CD14-positive monocyte (primary cell): ENCODE data around the gene SSBP3. TPM values are rescaled to one million over a fixed set of nuclear protein-coding genes. Genes with fewer than 3 reads are reported as not detected.

Source experiments
- DNase-seq, 3 donors: peaks; one replicate each; pipeline ENCODE4 v3.0.0-alpha.2; 2011 to 2022
- H2AFZ ChIP-seq: 2 replicates; pipeline ENCODE4 v1.6.0; 2012; ENCODE audit warnings: mild to moderate bottlenecking, low read depth, low read length, inconsistent platforms; ENCODE audit not compliant: insufficient read depth, poor library complexity, severe bottlenecking
- H3K27ac ChIP-seq, 2 donors: 1 replicate in 1 of 2; 2 replicates in 1 of 2; pipeline ENCODE4 v1.5.1; 2012 to 2013; ENCODE audit warnings: low read length in 2 of 2, control low read depth in 1 of 2, inconsistent platforms in 1 of 2, low read depth in 1 of 2, mild to moderate bottlenecking in 1 of 2
- H3K27me3 ChIP-seq, 2 donors: one replicate each; pipeline versions ENCODE4 v1.6.0 to v1.6.1; 2011 to 2013; ENCODE audit warnings: low read length in 2 of 2; ENCODE audit not compliant: control insufficient read depth in 2 of 2, insufficient read depth in 2 of 2
- H3K36me3 ChIP-seq, 2 donors: replicated peaks in 1 of 2; 1 replicate in 1 of 2; 2 replicates in 1 of 2; pipeline versions ENCODE4 v1.5.1 to v1.6.1; 2012 to 2013; ENCODE audit warnings: low read length in 2 of 2, control low read depth in 1 of 2, inconsistent platforms in 1 of 2, mild to moderate bottlenecking in 1 of 2; ENCODE audit not compliant: insufficient read depth in 2 of 2, control insufficient read depth in 1 of 2
- H3K4me1 ChIP-seq, 2 donors: 1 replicate in 1 of 2; 2 replicates in 1 of 2; pipeline versions ENCODE4 v1.5.1 to v1.6.1; 2012 to 2013; ENCODE audit warnings: low read length in 2 of 2, control low read depth in 1 of 2, inconsistent platforms in 1 of 2, mild to moderate bottlenecking in 1 of 2, moderate library complexity in 1 of 2; ENCODE audit not compliant: insufficient read depth in 2 of 2, control insufficient read depth in 1 of 2
- H3K4me2 ChIP-seq: replicated peaks from 2 replicates; pipeline ENCODE3; 2012; ENCODE audit warnings: low read length, moderate library complexity, mild to moderate bottlenecking; ENCODE audit not compliant: poor library complexity, severe bottlenecking; ENCODE audit errors: extremely low read depth
- H3K4me3 ChIP-seq, 3 experiments: fragments of 200-600 bp in 1 of 3; sonication (generic) in 1 of 3; replicated peaks in 1 of 3; 1 replicate in 2 of 3; 2 replicates in 1 of 3; pipeline ENCODE4 v1.5.1; 2011 to 2013; ENCODE audit warnings: low read length in 3 of 3, mild to moderate bottlenecking in 3 of 3, control low read depth in 2 of 3, low read depth in 2 of 3, inconsistent platforms in 1 of 3, moderate library complexity in 1 of 3
- H3K79me2 ChIP-seq: 2 replicates; pipeline ENCODE4 v1.6.0; 2012; ENCODE audit warnings: mild to moderate bottlenecking, control low read depth, inconsistent platforms, low read length, moderate library complexity; ENCODE audit not compliant: insufficient read depth
- H3K9ac ChIP-seq: 2 replicates; pipeline ENCODE4 v1.6.0; 2017; ENCODE audit warnings: low read length, mild to moderate bottlenecking; ENCODE audit not compliant: insufficient read depth, poor library complexity, severe bottlenecking
- H3K9me3 ChIP-seq, 2 donors: replicated peaks in 1 of 2; 1 replicate in 1 of 2; 2 replicates in 1 of 2; pipeline versions ENCODE4 v1.5.1 to v1.6.1; 2012 to 2013; ENCODE audit warnings: low read length in 2 of 2, control low read depth in 1 of 2; ENCODE audit not compliant: control insufficient read depth in 1 of 2, insufficient read depth in 1 of 2
- H4K20me1 ChIP-seq: 2 replicates; pipeline ENCODE4 v1.6.0; 2012; ENCODE audit warnings: mild to moderate bottlenecking, low read length, control low read depth, moderate library complexity; ENCODE audit not compliant: insufficient read depth
- H3K27ac Mint-ChIP-seq, 7 donors: one replicate each; pipeline ENCODE4 v1.8.0; 2020; ENCODE audit warnings: mild to moderate bottlenecking in 7 of 7, mixed read lengths in 7 of 7, moderate library complexity in 6 of 7, inconsistent platforms in 2 of 7
- H3K27me3 Mint-ChIP-seq, 3 donors: one replicate each; pipeline ENCODE4 v1.8.0; 2021 to 2022; ENCODE audit warnings: low read depth in 3 of 3, mild to moderate bottlenecking in 3 of 3, mixed read lengths in 3 of 3, moderate library complexity in 3 of 3, inconsistent platforms in 1 of 3
- H3K36me3 Mint-ChIP-seq, 2 donors: one replicate each; pipeline ENCODE4 v1.8.0; 2020; ENCODE audit warnings: mixed read lengths in 2 of 2, inconsistent platforms in 1 of 2, mild to moderate bottlenecking in 1 of 2
- H3K4me1 Mint-ChIP-seq: one replicate; pipeline ENCODE4 v1.8.0; 2020; ENCODE audit warnings: mild to moderate bottlenecking, mixed read lengths
- H3K4me3 Mint-ChIP-seq, 2 donors: one replicate each; pipeline ENCODE4 v1.8.0; 2020; ENCODE audit warnings: mild to moderate bottlenecking in 2 of 2, mixed read lengths in 2 of 2, moderate library complexity in 1 of 2
- H3K9me3 Mint-ChIP-seq, 7 donors: one replicate each; pipeline ENCODE4 v1.8.0; 2020 to 2022; ENCODE audit warnings: mixed read lengths in 7 of 7, mild to moderate bottlenecking in 6 of 7, moderate library complexity in 6 of 7, inconsistent platforms in 2 of 7
- WGBS: methylation state at CpG from one replicate; pipeline ENCODE4 v1.1.5; 2013; ENCODE audit warnings: missing lambda C conversion rate; ENCODE audit not compliant: insufficient coverage; 5-methylcytosine and 5-hydroxymethylcytosine counted together
- intact Hi-C, 2 donors: fragments of 100-400 bp; cut with micrococcal nuclease; formaldehyde crosslinking; loops; one replicate each; pipeline versions ENCODE4 v1.15.0 to v1.15.1; 2023
- polyA plus RNA-seq, 3 donors: library from polyadenylated mRNA; depleted of rRNA in 1 of 3; unstranded in 2 of 3; stranded (reverse) in 1 of 3; fragments of 300-500 nt in 2 of 3; fragments of >200 nt in 1 of 3; fragmentation: Illumina TruSeq in 2 of 3; gene quantifications; 1 replicate in 2 of 3; 2 replicates in 1 of 3; pipeline ENCODE4 v1.2.3, GENCODE V29; 2012 to 2021
- TF ChIP-seq, protein P1 (sequence below): fragments of 200-600 bp; IDR thresholded peaks from one replicate; pipeline ENCODE4 v1.8.0; 2022; ENCODE audit warnings: antibody characterized with exemption, mild to moderate bottlenecking

SSBP3 gene
- polyA plus RNA-seq, 3 donors = 4.1 to 30.7 (median 4.3) TPM

DNA sequence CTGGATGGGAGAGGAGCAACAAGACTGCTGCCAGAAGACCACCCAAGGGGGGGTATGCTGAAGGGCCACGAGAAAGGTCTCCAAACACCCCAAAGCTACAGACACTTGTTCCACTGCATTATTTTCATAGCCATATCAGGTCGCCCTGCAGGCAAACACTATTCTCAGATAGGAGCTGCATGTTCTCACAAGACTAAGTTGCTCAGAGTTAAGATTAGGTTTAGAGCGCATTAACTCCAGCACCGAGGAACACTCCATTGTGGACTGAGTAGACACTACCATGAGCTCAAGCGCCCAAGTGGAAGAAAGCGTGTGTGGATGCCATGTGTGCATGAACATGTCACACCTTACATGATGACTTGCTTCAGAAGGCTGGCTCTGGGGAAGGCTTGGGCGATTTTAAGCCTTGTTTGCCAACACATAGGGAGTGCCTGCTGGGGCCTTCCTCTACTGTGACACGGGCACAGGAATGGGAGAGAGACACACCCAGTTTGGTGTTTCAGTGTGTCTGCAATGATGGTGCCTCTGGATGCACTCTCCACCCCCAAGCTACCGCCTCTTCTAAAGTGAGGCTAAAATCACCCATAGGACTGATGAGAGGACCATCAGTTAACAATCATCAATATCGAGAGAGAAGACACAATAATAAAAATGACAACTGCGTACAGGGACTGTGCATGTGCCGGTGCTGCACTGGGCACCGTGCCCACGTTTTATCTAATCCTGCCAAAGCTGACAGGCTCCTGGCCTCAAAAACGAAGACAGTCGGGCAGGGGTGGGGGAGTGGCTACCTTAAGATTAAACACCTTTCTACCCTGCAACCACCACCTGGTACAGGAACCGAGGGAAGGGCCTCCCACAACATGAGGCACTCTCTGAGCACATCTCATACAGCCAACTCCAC, 34.9 kb downstream of the SSBP3 start:
- peaks cover 0 to 2% (median 0%) of the 10 kb centered on the region in 7 donors for H3K9me3 Mint-ChIP-seq
- peaks cover 12 to 35% of the 10 kb centered on the region in 2 donors for H3K36me3 Mint-ChIP-seq
- peaks cover 0 to 4% (median 2%) of the 10 kb centered on the region in 3 donors for H3K27me3 Mint-ChIP-seq
- 95% methylated on average over 7 of the region's 17 CpGs for WGBS
- Histone ChIP-seq H3K4me3 (no peak overlapping the region), H3K27me3 (no peaks in the 10 kb centered on the region), H3K79me2 (peaks cover 4% of the 10 kb centered on the region), H3K9ac (no peak overlapping the region), H3K4me2 (no peak overlapping the region), H4K20me1 (peaks cover 70% of the 10 kb centered on the region), H3K27ac (no peak overlapping the region), H2AFZ (no peak overlapping the region), H3K36me3 (peaks cover 0 to 13% of the 10 kb centered on the region in 2 donors), H3K4me1 (peaks cover 8 to 14% of the 10 kb centered on the region in 2 donors), H3K9me3 (no peaks in the 10 kb centered on the region)
- no peak overlapping the region for H3K4me3 Mint-ChIP-seq
- intact Hi-C loops = no loop called here
- H3K27ac Mint-ChIP-seq = peak overlapping the region in 2 of 7 donors; percentile 52 to 64
- no peak for DNase-seq
- H3K4me1 Mint-ChIP-seq = peaks cover 29% of the 10 kb centered on the region
- TF ChIP-seq, protein P1, sequence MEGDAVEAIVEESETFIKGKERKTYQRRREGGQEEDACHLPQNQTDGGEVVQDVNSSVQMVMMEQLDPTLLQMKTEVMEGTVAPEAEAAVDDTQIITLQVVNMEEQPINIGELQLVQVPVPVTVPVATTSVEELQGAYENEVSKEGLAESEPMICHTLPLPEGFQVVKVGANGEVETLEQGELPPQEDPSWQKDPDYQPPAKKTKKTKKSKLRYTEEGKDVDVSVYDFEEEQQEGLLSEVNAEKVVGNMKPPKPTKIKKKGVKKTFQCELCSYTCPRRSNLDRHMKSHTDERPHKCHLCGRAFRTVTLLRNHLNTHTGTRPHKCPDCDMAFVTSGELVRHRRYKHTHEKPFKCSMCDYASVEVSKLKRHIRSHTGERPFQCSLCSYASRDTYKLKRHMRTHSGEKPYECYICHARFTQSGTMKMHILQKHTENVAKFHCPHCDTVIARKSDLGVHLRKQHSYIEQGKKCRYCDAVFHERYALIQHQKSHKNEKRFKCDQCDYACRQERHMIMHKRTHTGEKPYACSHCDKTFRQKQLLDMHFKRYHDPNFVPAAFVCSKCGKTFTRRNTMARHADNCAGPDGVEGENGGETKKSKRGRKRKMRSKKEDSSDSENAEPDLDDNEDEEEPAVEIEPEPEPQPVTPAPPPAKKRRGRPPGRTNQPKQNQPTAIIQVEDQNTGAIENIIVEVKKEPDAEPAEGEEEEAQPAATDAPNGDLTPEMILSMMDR = no peak

DNA sequence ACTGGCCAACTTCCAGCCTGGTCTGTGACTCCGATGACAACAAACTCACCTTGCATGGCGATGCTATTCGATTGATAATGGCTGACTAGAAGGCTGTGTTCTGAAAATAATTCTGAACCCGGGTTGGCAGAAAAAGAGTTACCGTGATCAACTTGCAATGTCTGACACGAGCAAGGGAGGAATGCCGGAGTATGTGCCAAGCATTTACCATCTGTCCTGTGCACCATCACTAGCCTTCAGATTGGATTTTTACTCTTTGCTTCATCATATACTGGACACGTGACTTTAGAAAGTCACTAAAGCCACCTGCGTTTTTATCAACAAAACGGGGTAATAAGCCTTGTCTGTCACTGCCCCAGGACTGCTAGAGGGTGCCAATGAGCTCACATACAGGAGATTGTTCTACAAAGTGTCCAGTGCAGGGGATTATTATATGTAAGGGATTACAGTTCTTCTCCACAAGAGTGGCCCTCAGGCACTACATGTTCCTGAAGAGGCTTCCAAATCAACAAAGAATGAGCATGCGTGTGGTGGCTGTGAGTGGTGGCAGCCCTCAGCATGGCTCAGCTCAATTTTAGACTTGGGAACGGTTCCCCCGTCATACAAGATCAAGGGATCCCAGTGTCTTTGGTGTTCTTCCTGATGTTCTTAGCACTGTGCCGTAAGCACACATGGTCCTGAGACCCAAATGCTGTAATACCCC, 35.8 kb downstream of the SSBP3 start:
- intact Hi-C loops = no loop called here
- WGBS = 100% methylated on average over 8 of the region's 14 CpGs
- H3K27ac Mint-ChIP-seq = no peak overlapping the region

More for the DNA sequence above, 35.8 kb downstream of the SSBP3 start:
- peaks cover 27% of the 10 kb centered on the region for H3K4me1 Mint-ChIP-seq
- Histone ChIP-seq H2AFZ (no peak overlapping the region), H3K9me3 (no peaks in the 10 kb centered on the region), H3K79me2 (peaks cover 4% of the 10 kb centered on the region), H3K27me3 (no peaks in the 10 kb centered on the region), H3K27ac (no peak overlapping the region), H3K4me3 (no peak overlapping the region), H4K20me1 (peaks cover 62% of the 10 kb centered on the region), H3K4me2 (no peak overlapping the region), H3K36me3 (peaks cover 0 to 13% of the 10 kb centered on the region in 2 donors), H3K4me1 (peaks cover 8 to 14% of the 10 kb centered on the region in 2 donors), H3K9ac (no peak overlapping the region)
- TF ChIP-seq, protein P1 = no peak
- H3K27me3 Mint-ChIP-seq = peaks cover 0 to 4% (median 2%) of the 10 kb centered on the region in 3 donors
- no peak overlapping the region for H3K4me3 Mint-ChIP-seq
- peaks cover 12 to 35% of the 10 kb centered on the region in 2 donors for H3K36me3 Mint-ChIP-seq
- DNase-seq = no peak
- H3K9me3 Mint-ChIP-seq = peaks cover 0 to 2% (median 0%) of the 10 kb centered on the region in 7 donors
